ENCODE measurements around the gene SLC6A9.

Gene SLC6A9

GRCh38 chr1:43965316-43965715 is 65.9 kb downstream of the SLC6A9 start:
- DNase-seq = no peak

GRCh38 chr1:43963890-43964289 is 67.4 kb downstream of the SLC6A9 start:
- DNase-seq = no peak

DNA sequence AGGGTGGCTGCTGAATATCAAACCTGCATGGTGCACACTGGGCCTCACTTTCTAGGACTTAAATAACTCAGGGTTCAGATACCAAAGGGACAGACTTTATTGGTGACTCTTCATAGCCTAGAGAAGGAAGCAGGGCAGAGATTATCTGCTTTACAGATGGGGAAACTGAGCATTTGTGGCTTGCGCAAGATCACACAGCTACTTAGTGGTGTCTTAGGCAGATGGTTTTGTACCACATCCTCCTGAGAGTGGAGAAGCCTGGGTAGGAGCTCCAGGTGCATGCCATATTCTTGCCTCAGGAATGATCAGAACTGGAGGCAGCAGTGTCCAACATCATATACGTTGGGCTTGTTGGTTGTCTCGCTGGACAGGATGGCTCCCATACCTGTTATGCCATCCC is 68.3 kb downstream of the SLC6A9 start:
- no peak for DNase-seq

- no peak for DNase-seq
Measured at GRCh38 chr1:43962324-43962723, 68.9 kb downstream of the SLC6A9 start.

GRCh38 chr1:43961692-43962091 is 69.6 kb downstream of the SLC6A9 start:
- DNase-seq = no peak

- DNase-seq = no peak
Measured at GRCh38 chr1:43960798-43961197, 70.5 kb downstream of the SLC6A9 start.

- no peak for DNase-seq
Measured at GRCh38 chr1:43958351-43959255, 72.7 kb downstream of the SLC6A9 start.

DNA sequence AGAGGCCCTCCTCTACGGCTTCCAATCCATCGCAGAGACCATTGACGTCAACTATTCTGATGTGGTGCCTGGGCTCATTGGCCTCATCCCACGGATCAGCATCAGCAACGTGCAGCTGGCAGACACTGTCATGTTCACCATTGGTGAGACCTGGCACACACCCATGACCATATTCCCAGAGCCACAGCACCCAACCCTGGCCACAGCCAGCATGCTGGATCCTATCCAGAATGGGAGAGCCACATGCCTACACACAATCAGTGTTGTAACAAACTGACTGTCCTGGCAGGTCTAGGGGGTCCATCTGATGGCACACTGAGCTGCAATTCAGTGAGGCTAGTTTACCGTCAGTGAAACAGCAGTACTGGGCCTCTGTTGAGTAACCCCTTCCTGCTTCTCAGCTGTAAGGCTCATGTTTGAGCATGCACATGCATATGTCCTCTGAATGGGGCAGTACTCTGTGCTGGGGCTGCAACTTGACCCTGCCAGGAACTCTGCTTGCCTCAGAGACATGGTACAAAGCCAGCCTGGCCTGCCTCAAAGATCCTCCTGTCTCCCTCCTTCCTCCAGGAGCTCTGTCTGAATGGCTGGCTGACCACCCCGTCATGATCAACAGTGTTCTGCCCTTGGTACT is 73.7 kb downstream of the SLC6A9 start:
- DNase-seq = no peak

DNA sequence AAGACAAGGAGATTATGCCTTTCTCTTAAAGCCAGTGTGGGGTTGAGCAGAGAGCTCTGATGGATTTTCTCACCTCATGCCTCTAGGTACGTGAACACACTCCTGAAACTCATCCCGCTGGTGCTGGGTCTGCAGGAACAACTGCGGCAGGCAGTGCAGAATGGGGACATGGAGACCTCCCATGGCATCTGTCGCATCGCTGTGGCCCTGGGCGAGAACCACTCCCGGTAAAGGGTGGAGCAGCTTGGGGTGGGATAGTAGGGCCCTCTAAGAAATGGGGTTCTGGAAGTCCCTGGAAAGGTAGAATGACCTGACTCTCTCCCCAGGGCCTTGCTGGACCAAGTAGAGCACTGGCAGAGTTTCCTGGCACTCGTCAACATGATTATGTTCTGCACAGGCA is 75.0 kb downstream of the SLC6A9 start:
- DNase-seq = no peak

DNA sequence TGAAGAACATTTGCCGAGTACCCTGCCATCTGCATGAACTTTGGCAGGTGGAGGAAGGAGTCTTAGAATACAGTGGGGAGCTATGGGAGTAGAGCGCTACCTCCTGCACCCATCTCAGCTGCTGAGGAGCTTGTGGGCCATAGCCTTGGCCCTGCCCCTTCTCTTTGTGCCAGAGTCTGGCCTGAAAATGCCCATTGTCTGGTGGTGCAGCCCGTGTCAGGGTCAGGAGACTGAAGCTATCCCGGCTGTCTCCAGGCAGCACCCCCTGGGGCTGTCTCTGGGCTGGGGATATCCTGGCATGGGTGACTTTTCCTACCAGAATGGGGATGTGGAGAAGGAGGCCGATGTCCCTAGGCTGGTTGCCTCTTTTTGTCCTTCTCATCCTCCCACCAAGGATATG is 77.2 kb downstream of the SLC6A9 start:
- DNase-seq = no peak

DNA sequence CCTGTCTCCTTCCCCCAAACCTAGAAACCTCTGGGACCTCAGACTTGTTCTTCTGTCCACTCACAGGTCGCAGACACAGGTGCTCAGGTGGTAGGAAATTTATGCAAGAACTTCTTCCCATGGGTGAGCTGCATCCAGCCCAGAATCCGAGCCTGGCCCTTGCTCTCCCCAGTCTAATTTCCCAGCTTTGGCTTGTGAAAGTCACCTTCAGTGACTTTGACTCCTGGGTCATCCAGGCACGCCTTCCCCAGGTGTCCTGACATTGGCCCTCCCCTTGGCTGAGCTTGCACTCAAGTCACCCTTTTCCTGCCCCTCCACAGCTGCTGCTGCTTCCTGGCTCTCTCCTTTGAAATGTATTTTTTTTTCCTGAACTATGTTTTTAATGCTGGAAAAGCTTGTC is 77.9 kb downstream of the SLC6A9 start:
- no peak for DNase-seq

DNA sequence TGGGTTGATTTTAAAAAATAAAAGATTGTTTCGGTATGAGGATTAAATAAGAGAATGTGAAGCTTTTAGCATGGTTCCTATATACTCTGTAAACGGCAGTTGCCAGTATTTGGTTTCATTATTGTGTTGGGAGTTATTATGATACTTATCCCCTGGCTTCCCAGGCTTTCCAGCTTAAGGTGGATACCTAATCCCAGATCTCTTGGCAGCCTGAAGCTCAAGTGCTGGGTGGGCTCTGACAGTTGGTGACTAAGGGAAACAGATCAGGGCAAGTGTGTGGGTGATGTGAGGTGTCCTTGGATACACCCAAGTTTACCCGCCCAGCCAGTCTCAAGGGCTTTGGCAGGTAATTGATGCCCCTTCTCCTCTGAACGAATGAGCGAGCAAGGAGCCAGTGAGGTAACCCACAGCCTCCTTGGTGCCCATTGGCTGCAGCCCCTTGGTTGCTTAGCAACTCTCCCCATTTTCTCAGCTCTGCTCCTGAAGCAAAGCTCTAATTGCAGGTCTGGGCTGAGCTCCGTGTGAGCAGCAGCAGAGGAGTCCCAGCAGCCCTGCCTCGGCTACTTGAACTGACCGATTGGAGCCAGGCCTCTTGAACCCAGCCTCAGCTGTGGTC is 78.4 kb downstream of the SLC6A9 start:
- DNase-seq = no peak

DNA sequence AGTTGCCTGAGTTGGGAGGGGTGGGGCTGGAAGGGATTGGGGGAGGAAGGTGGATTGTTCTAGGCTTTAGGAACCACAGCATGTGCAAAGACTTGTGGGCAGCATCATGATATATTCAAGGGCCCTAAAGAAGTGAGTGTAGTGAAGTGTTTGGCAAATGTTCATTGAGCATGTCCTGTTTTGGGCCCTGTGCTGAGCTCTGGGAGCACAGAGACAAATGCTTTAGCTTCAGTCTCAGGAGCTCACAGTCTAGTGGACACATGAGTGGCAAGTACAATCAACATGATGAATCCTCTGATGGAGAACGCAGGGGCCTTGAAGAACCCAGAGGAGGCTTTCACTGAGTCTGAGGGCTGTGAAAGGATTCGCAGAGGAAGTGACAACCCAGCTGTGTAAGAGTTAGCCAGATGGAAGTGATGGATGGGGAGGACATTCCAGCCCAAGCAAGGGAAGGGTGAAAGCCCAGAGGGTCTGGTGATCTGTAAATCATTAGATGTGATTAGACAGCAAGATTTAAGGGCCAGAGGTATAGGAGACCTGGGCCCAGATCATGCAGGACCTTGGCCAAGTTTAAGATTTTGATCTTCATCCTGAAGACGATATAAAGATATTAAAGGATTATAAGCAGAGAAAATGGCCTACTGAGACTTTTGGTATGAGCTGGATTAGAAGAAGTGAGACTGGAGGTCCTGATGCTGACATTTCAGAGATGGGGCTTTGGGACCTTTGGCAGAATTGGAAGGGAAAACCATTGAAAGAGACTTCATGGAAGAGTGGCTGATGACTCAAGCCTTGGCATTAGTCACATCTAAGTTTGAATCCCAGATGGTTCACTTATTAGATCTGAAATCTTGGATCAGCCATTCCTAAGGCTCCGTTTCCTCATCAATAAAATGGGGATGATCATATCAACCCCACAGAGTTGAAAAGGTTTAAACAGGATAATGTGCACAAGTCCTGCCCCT is 80.0 kb downstream of the SLC6A9 start:
- no peak for DNase-seq

DNA sequence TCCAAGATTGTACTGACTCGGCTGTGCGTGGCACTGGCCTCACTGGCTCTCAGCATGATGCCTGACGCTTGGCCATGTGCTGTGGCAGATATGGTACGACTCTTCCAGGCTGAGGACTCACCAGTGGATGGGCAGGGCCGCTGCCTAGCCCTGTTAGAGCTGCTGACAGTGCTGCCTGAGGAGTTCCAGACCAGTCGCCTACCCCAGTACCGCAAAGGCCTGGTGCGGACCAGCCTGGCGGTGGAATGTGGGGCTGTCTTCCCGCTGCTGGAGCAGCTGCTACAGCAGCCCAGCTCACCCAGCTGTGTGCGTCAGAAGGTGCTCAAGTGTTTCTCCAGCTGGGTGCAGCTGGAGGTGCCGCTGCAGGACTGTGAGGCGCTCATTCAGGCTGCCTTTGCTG is 81.6 kb downstream of the SLC6A9 start:
- no peak for DNase-seq

DNA sequence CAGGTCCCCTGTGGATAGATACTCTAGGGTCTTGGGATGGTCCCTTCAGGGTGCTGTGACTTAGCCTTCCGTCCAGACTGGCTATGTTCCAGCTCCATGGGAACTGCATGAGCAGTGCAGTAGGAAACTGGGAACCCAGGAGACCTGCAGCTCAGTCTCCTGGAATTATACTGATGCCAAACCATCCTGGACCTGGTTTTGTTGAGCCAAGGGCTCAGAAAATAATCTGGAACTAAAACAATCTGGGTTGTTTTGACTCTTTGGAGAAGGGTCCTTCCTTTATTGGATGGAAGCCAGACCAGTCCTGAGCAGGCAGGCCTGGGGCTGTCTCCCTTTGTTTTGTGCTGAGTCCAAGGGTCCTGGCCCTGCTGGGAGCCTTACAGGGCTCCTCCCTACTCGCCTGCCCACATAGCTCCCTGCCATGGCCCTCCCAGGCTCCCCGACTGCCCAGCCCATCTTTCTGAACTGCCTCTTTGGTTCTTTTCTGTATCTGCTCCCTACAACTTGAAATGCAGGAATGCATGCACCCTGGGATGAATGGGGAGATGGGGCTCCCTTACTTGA is 83.3 kb downstream of the SLC6A9 start:
- DNase-seq = no peak

DNA sequence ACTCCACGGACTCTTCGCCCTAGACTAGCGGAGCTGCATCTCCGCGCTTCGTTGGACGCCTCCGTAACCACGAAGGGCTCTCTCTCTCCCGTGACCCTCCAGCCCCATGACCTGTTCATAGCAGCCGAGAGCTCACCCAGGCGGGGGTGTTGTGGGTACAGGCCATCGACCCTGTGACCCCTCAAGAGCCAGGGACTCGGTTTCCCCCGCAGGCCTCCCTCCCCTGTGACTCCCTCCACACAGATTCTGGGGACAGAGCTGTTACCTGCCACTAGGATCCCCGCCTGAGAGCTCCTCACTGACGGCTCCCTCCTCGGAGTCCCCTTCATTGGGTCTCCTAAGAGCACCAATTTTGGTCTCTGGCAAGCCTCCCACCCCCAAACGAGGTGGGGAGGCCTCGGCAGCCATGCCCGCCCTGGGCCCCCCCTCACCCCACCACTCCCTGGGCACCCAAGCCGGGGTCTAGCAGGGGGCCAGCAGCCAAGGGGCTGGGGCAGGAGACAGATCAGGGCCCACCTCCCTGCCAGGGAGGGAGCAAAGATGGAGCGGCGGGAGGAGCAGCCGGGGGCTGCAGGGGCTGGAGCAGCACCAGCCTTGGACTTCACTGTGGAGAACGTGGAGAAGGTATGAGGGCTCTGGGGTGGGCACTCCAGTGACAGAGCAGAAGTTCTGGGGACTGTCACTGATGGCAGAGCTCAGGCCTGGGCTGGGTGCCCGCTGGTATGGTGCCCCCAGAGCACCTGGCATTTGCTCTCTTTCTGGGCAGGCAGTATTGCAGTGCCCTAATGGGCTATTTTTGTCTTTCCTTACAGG is 84.0 kb downstream of the SLC6A9 start:
- DNase-seq = no peak

Measured in CD4-positive, alpha-beta T cell treated with Interleukin-21 for 1 hour (primary cell).